Stimulated activated naive B cell treated with anti-CD40 and anti-IgM and Interleukin-4, amounts not matched to agents 10 μg/mL and 1 μg/mL and 100 μg/mL, for 72 hours (primary cell): ENCODE measurements around the gene PODNL1.
A peak's percentile ranks its signal among the peaks of the same experiment; 100 is the strongest.

Experiments used
- ATAC-seq, 2 donors: fragments of 150-1000 bp; cut with Tn5 transposase; replicated peaks; 2 replicates each; pipeline ENCODE4 v1.10.0; 2021; ENCODE audit warnings: moderate library complexity in 1 of 2
- DNase-seq: peaks from one replicate; pipeline ENCODE4 v3.0.0; 2021
- H3K27ac Mint-ChIP-seq: one replicate; pipeline ENCODE4 v1.8.0; 2022; ENCODE audit warnings: mild to moderate bottlenecking, mixed read lengths
- H3K27me3 Mint-ChIP-seq, 2 donors: one replicate each; pipeline ENCODE4 v1.8.0; 2022; ENCODE audit warnings: mixed read lengths in 2 of 2
- H3K36me3 Mint-ChIP-seq, 2 donors: one replicate each; pipeline ENCODE4 v1.8.0; 2022; ENCODE audit warnings: mixed read lengths in 2 of 2, mild to moderate bottlenecking in 1 of 2
- H3K4me1 Mint-ChIP-seq, 2 donors: one replicate each; pipeline ENCODE4 v1.8.0; 2022; ENCODE audit warnings: mixed read lengths in 2 of 2, mild to moderate bottlenecking in 1 of 2
- H3K4me3 Mint-ChIP-seq, 2 donors: one replicate each; pipeline ENCODE4 v1.8.0; 2022; ENCODE audit warnings: mild to moderate bottlenecking in 2 of 2, mixed read lengths in 2 of 2, moderate library complexity in 1 of 2
- H3K9me3 Mint-ChIP-seq, 2 donors: one replicate each; pipeline ENCODE4 v1.8.0; 2022; ENCODE audit warnings: mixed read lengths in 2 of 2, mild to moderate bottlenecking in 1 of 2

Gene PODNL1

GRCh38 chr19:13938301-13939064 is at the start of gene PODNL1:
TSS of gene PODNL1 (minus strand) at chr19:13938417. CDS start at chr19:13938181, 236 bp downstream.
- Mint-ChIP-seq H3K36me3 (peaks cover 0 to 3% of the 10 kb centered on the region in 2 donors), H3K9me3 (no peaks in the 10 kb centered on the region), H3K27me3 (peaks cover 21 to 24% of the 10 kb centered on the region in 2 donors), H3K4me1 (peaks cover 5% of the 10 kb centered on the region in 2 donors), H3K4me3 (no peak within 1 kb of the TSS), H3K27ac (no peak within 1 kb of the TSS)
- ATAC-seq (no peak), DNase-seq (no peak)

GRCh38 chr19:13987101-13987890 is 49.1 kb upstream of the PODNL1 start:
- Mint-ChIP-seq H3K27ac (peak overlapping the region; percentile 99), H3K4me3 (peak overlapping the region; percentile 71 to 78), H3K4me1 (peaks cover 25 to 59% of the 10 kb centered on the region in 2 donors)

GRCh38 chr19:13986348-13986904 is 48.2 kb upstream of the PODNL1 start:
- Mint-ChIP-seq H3K27me3 (no peaks in the 10 kb centered on the region), H3K36me3 (peaks cover 35 to 38% of the 10 kb centered on the region in 2 donors), H3K4me1 (peaks cover 29 to 65% of the 10 kb centered on the region in 2 donors), H3K9me3 (no peaks in the 10 kb centered on the region), H3K27ac (peak overlapping the region; percentile 99), H3K4me3 (peak overlapping the region; percentile 71 to 78)
- DNase-seq (peak; percentile 96), ATAC-seq (peak; percentile 91 to 92)

More at GRCh38 chr19:13987101-13987890, 49.1 kb upstream of the PODNL1 start:
- Mint-ChIP-seq H3K9me3 (no peaks in the 10 kb centered on the region), H3K36me3 (peaks cover 35 to 36% of the 10 kb centered on the region in 2 donors), H3K27me3 (no peaks in the 10 kb centered on the region)
- ATAC-seq: no peak
- DNase-seq: no peak

GRCh38 chr19:13985771-13986347 is 47.6 kb upstream of the PODNL1 start:
- peak; percentile 6 to 8 for ATAC-seq

GRCh38 chr19:13984875-13985741 is 46.9 kb upstream of the PODNL1 start:
- Mint-ChIP-seq H3K27me3 (no peaks in the 10 kb centered on the region), H3K27ac (peak overlapping the region; percentile 93), H3K4me1 (peaks cover 33 to 60% of the 10 kb centered on the region in 2 donors), H3K36me3 (peaks cover 35 to 36% of the 10 kb centered on the region in 2 donors), H3K4me3 (peak overlapping the region; percentile 63 to 64), H3K9me3 (no peaks in the 10 kb centered on the region)
- peak; percentile 17 to 26 for ATAC-seq
- peak; percentile 30 for DNase-seq

More at GRCh38 chr19:13985771-13986347, 47.6 kb upstream of the PODNL1 start:
- H3K27ac Mint-ChIP-seq: peak overlapping the region; percentile 99
- peaks cover 34 to 36% of the 10 kb centered on the region in 2 donors for H3K36me3 Mint-ChIP-seq
- no peaks in the 10 kb centered on the region for H3K27me3 Mint-ChIP-seq
- H3K9me3 Mint-ChIP-seq: no peaks in the 10 kb centered on the region
- H3K4me3 Mint-ChIP-seq: peak overlapping the region; percentile 64 to 78
- DNase-seq: no peak
- H3K4me1 Mint-ChIP-seq: peaks cover 32 to 63% of the 10 kb centered on the region in 2 donors

- Mint-ChIP-seq H3K36me3 (peaks cover 28 to 29% of the 10 kb centered on the region in 2 donors), H3K4me3 (no peak overlapping the region), H3K9me3 (no peaks in the 10 kb centered on the region), H3K27ac (no peak overlapping the region), H3K27me3 (no peaks in the 10 kb centered on the region), H3K4me1 (peaks cover 34 to 59% of the 10 kb centered on the region in 2 donors)
- ATAC-seq (no peak), DNase-seq (no peak)
Measured at GRCh38 chr19:13984186-13984585, 46.0 kb upstream of the PODNL1 start.

- Mint-ChIP-seq H3K4me1 (peaks cover 31 to 55% of the 10 kb centered on the region in 2 donors), H3K9me3 (no peaks in the 10 kb centered on the region), H3K4me3 (no peak overlapping the region), H3K27me3 (no peaks in the 10 kb centered on the region), H3K27ac (peak overlapping the region; percentile 20), H3K36me3 (peaks cover 21% of the 10 kb centered on the region in 2 donors)
- DNase-seq (no peak), ATAC-seq (no peak)
Measured at GRCh38 chr19:13983213-13983889, 45.1 kb upstream of the PODNL1 start.

- no peaks in the 10 kb centered on the region for H3K9me3 Mint-ChIP-seq
- DNase-seq (no peak), ATAC-seq (no peak)
- H3K4me3 Mint-ChIP-seq: no peak overlapping the region
- peaks cover 36 to 55% of the 10 kb centered on the region in 2 donors for H3K4me1 Mint-ChIP-seq
- no peak overlapping the region for H3K27ac Mint-ChIP-seq
- H3K36me3 Mint-ChIP-seq: peaks cover 21 to 26% of the 10 kb centered on the region in 2 donors
- no peaks in the 10 kb centered on the region for H3K27me3 Mint-ChIP-seq
Measured at GRCh38 chr19:13982773-13983172, 44.6 kb upstream of the PODNL1 start.

GRCh38 chr19:13981988-13982501 is 43.8 kb upstream of the PODNL1 start:
- Mint-ChIP-seq H3K27me3 (no peaks in the 10 kb centered on the region), H3K36me3 (peaks cover 21 to 26% of the 10 kb centered on the region in 2 donors), H3K4me3 (no peak overlapping the region), H3K9me3 (no peaks in the 10 kb centered on the region), H3K4me1 (peaks cover 32 to 49% of the 10 kb centered on the region in 2 donors), H3K27ac (peak overlapping the region; percentile 76)
- DNase-seq: no peak
- ATAC-seq: no peak

- Mint-ChIP-seq H3K4me3 (no peak overlapping the region), H3K27ac (no peak overlapping the region), H3K36me3 (peaks cover 27 to 28% of the 10 kb centered on the region in 2 donors), H3K4me1 (peaks cover 28 to 44% of the 10 kb centered on the region in 2 donors), H3K27me3 (no peaks in the 10 kb centered on the region), H3K9me3 (no peaks in the 10 kb centered on the region)
- ATAC-seq (no peak), DNase-seq (no peak)
Measured at GRCh38 chr19:13981467-13981866, 43.2 kb upstream of the PODNL1 start.

GRCh38 chr19:13981021-13981420 is 42.8 kb upstream of the PODNL1 start:
- Mint-ChIP-seq H3K27ac (no peak overlapping the region), H3K4me1 (peaks cover 28 to 43% of the 10 kb centered on the region in 2 donors), H3K4me3 (no peak overlapping the region)

GRCh38 chr19:13980340-13980739 is 42.1 kb upstream of the PODNL1 start:
- H3K9me3 Mint-ChIP-seq: no peaks in the 10 kb centered on the region
- H3K36me3 Mint-ChIP-seq: peaks cover 31 to 40% of the 10 kb centered on the region in 2 donors
- H3K4me3 Mint-ChIP-seq: no peak overlapping the region
- DNase-seq (no peak), ATAC-seq (no peak)
- no peak overlapping the region for H3K27ac Mint-ChIP-seq
- no peaks in the 10 kb centered on the region for H3K27me3 Mint-ChIP-seq
- peaks cover 25 to 36% of the 10 kb centered on the region in 2 donors for H3K4me1 Mint-ChIP-seq

More at GRCh38 chr19:13981021-13981420, 42.8 kb upstream of the PODNL1 start:
- ATAC-seq (no peak), DNase-seq (no peak)
- Mint-ChIP-seq H3K27me3 (no peaks in the 10 kb centered on the region), H3K36me3 (peaks cover 32 to 33% of the 10 kb centered on the region in 2 donors), H3K9me3 (no peaks in the 10 kb centered on the region)
